ENCODE measurements around the gene MAMLD1. TPM values are rescaled to one million over a fixed set of nuclear protein-coding genes. Genes with fewer than 3 reads are reported as not detected.

MAMLD1 gene
- total RNA-seq, 1 donor from 2014 or later: 2.6 TPM

GRCh38 chrX:150375243-150375770, 12.2 kb downstream of the MAMLD1 start:
- H3K27ac ChIP-seq (ENCODE audit: low read depth, low read length): no peak overlapping the region
- H3K4me1 ChIP-seq (ENCODE audit: control insufficient read depth in 3 of 3, insufficient read depth in 3 of 3, low read length in 3 of 3): peaks cover 3 to 18% (median 6%) of the 10 kb centered on the region in 3 donors
- H3K9me3 ChIP-seq (ENCODE audit: control insufficient read depth in 3 of 3, low read length in 3 of 3): no peaks in the 10 kb centered on the region
- H3K27me3 ChIP-seq (ENCODE audit: control insufficient read depth in 3 of 3, insufficient read depth in 3 of 3, low read length in 3 of 3): no peaks in the 10 kb centered on the region
- no peak overlapping the region for H3K4me3 ChIP-seq (ENCODE audit: low read length in 3 of 3)
- H3K9ac ChIP-seq (ENCODE audit: low read depth in 1 of 3, low read length in 3 of 3): no peak overlapping the region
- no peaks in the 10 kb centered on the region for H3K36me3 ChIP-seq (ENCODE audit: control insufficient read depth in 3 of 3, insufficient read depth in 3 of 3, low read length in 3 of 3)

- no peaks in the 10 kb centered on the region for H3K36me3 ChIP-seq (ENCODE audit: control insufficient read depth in 3 of 3, insufficient read depth in 3 of 3, low read length in 3 of 3)
- H3K4me3 ChIP-seq (ENCODE audit: low read length in 3 of 3): no peak overlapping the region
- H3K9me3 ChIP-seq (ENCODE audit: control insufficient read depth in 3 of 3, low read length in 3 of 3): no peaks in the 10 kb centered on the region
- H3K9ac ChIP-seq (ENCODE audit: low read depth in 1 of 3, low read length in 3 of 3): no peak overlapping the region
- peaks cover 0 to 14% (median 3%) of the 10 kb centered on the region in 3 donors for H3K4me1 ChIP-seq (ENCODE audit: control insufficient read depth in 3 of 3, insufficient read depth in 3 of 3, low read length in 3 of 3)
- no peak overlapping the region for H3K27ac ChIP-seq (ENCODE audit: low read depth, low read length)
- no peaks in the 10 kb centered on the region for H3K27me3 ChIP-seq (ENCODE audit: control insufficient read depth in 3 of 3, insufficient read depth in 3 of 3, low read length in 3 of 3)
These were observed 13.9 kb downstream of the MAMLD1 start for GRCh38 chrX:150377005-150377404.

GRCh38 chrX:150405006-150405405, 41.9 kb downstream of the MAMLD1 start:
- Histone ChIP-seq H3K4me1 (ENCODE audit: control insufficient read depth in 3 of 3, insufficient read depth in 3 of 3, low read length in 3 of 3) (peaks cover 0 to 21% (median 3%) of the 10 kb centered on the region in 3 donors), H3K9ac (ENCODE audit: low read depth in 1 of 3, low read length in 3 of 3) (no peak overlapping the region), H3K9me3 (ENCODE audit: control insufficient read depth in 3 of 3, low read length in 3 of 3) (no peaks in the 10 kb centered on the region), H3K4me3 (ENCODE audit: low read length in 3 of 3) (no peak overlapping the region), H3K36me3 (ENCODE audit: control insufficient read depth in 3 of 3, insufficient read depth in 3 of 3, low read length in 3 of 3) (no peaks in the 10 kb centered on the region), H3K27me3 (ENCODE audit: control insufficient read depth in 3 of 3, insufficient read depth in 3 of 3, low read length in 3 of 3) (no peaks in the 10 kb centered on the region), H3K27ac (ENCODE audit: low read depth, low read length) (no peak overlapping the region)

GRCh38 chrX:150405576-150405975, 42.5 kb downstream of the MAMLD1 start:
- peaks cover 0 to 23% (median 3%) of the 10 kb centered on the region in 3 donors for H3K4me1 ChIP-seq (ENCODE audit: control insufficient read depth in 3 of 3, insufficient read depth in 3 of 3, low read length in 3 of 3)
- H3K36me3 ChIP-seq (ENCODE audit: control insufficient read depth in 3 of 3, insufficient read depth in 3 of 3, low read length in 3 of 3): no peaks in the 10 kb centered on the region
- H3K9me3 ChIP-seq (ENCODE audit: control insufficient read depth in 3 of 3, low read length in 3 of 3): no peaks in the 10 kb centered on the region
- H3K9ac ChIP-seq (ENCODE audit: low read depth in 1 of 3, low read length in 3 of 3): no peak overlapping the region
- no peak overlapping the region for H3K27ac ChIP-seq (ENCODE audit: low read depth, low read length)
- H3K27me3 ChIP-seq (ENCODE audit: control insufficient read depth in 3 of 3, insufficient read depth in 3 of 3, low read length in 3 of 3): no peaks in the 10 kb centered on the region
- no peak overlapping the region for H3K4me3 ChIP-seq (ENCODE audit: low read length in 3 of 3)

- Histone ChIP-seq H3K9me3 (ENCODE audit: control insufficient read depth in 3 of 3, low read length in 3 of 3) (no peaks in the 10 kb centered on the region), H3K9ac (ENCODE audit: low read depth in 1 of 3, low read length in 3 of 3) (no peak overlapping the region), H3K27me3 (ENCODE audit: control insufficient read depth in 3 of 3, insufficient read depth in 3 of 3, low read length in 3 of 3) (no peaks in the 10 kb centered on the region)
These were observed 43.5 kb downstream of the MAMLD1 start for GRCh38 chrX:150406596-150406995.

GRCh38 chrX:150408007-150408406, 44.9 kb downstream of the MAMLD1 start:
- Histone ChIP-seq H3K27ac (ENCODE audit: low read depth, low read length) (no peak overlapping the region), H3K27me3 (ENCODE audit: control insufficient read depth in 3 of 3, insufficient read depth in 3 of 3, low read length in 3 of 3) (no peaks in the 10 kb centered on the region), H3K36me3 (ENCODE audit: control insufficient read depth in 3 of 3, insufficient read depth in 3 of 3, low read length in 3 of 3) (no peaks in the 10 kb centered on the region), H3K4me1 (ENCODE audit: control insufficient read depth in 3 of 3, insufficient read depth in 3 of 3, low read length in 3 of 3) (peaks cover 0 to 28% (median 7%) of the 10 kb centered on the region in 3 donors), H3K4me3 (ENCODE audit: low read length in 3 of 3) (no peak overlapping the region), H3K9ac (ENCODE audit: low read depth in 1 of 3, low read length in 3 of 3) (no peak overlapping the region), H3K9me3 (ENCODE audit: control insufficient read depth in 3 of 3, low read length in 3 of 3) (no peaks in the 10 kb centered on the region)

More at GRCh38 chrX:150406596-150406995, 43.5 kb downstream of the MAMLD1 start:
- H3K4me3 ChIP-seq (ENCODE audit: low read length in 3 of 3): no peak overlapping the region
- H3K27ac ChIP-seq (ENCODE audit: low read depth, low read length): no peak overlapping the region
- peaks cover 0 to 28% (median 6%) of the 10 kb centered on the region in 3 donors for H3K4me1 ChIP-seq (ENCODE audit: control insufficient read depth in 3 of 3, insufficient read depth in 3 of 3, low read length in 3 of 3)
- H3K36me3 ChIP-seq (ENCODE audit: control insufficient read depth in 3 of 3, insufficient read depth in 3 of 3, low read length in 3 of 3): no peaks in the 10 kb centered on the region

- no peak overlapping the region for H3K27ac ChIP-seq (ENCODE audit: low read depth, low read length)
- no peaks in the 10 kb centered on the region for H3K27me3 ChIP-seq (ENCODE audit: control insufficient read depth in 3 of 3, insufficient read depth in 3 of 3, low read length in 3 of 3)
- peaks cover 0 to 28% (median 7%) of the 10 kb centered on the region in 3 donors for H3K4me1 ChIP-seq (ENCODE audit: control insufficient read depth in 3 of 3, insufficient read depth in 3 of 3, low read length in 3 of 3)
- H3K36me3 ChIP-seq (ENCODE audit: control insufficient read depth in 3 of 3, insufficient read depth in 3 of 3, low read length in 3 of 3): no peaks in the 10 kb centered on the region
- no peak overlapping the region for H3K9ac ChIP-seq (ENCODE audit: low read depth in 1 of 3, low read length in 3 of 3)
- no peak overlapping the region for H3K4me3 ChIP-seq (ENCODE audit: low read length in 3 of 3)
- no peaks in the 10 kb centered on the region for H3K9me3 ChIP-seq (ENCODE audit: control insufficient read depth in 3 of 3, low read length in 3 of 3)
These were observed 45.4 kb downstream of the MAMLD1 start for GRCh38 chrX:150408561-150408960.

- no peaks in the 10 kb centered on the region for H3K27me3 ChIP-seq (ENCODE audit: control insufficient read depth in 3 of 3, insufficient read depth in 3 of 3, low read length in 3 of 3)
- H3K9ac ChIP-seq (ENCODE audit: low read depth in 1 of 3, low read length in 3 of 3): no peak overlapping the region
- peaks cover 0 to 28% (median 7%) of the 10 kb centered on the region in 3 donors for H3K4me1 ChIP-seq (ENCODE audit: control insufficient read depth in 3 of 3, insufficient read depth in 3 of 3, low read length in 3 of 3)
- H3K4me3 ChIP-seq (ENCODE audit: low read length in 3 of 3): no peak overlapping the region
- no peaks in the 10 kb centered on the region for H3K9me3 ChIP-seq (ENCODE audit: control insufficient read depth in 3 of 3, low read length in 3 of 3)
- H3K36me3 ChIP-seq (ENCODE audit: control insufficient read depth in 3 of 3, insufficient read depth in 3 of 3, low read length in 3 of 3): no peaks in the 10 kb centered on the region
- no peak overlapping the region for H3K27ac ChIP-seq (ENCODE audit: low read depth, low read length)
These were observed 46.4 kb downstream of the MAMLD1 start for GRCh38 chrX:150409486-150409885.

GRCh38 chrX:150409964-150410363, 46.8 kb downstream of the MAMLD1 start:
- H3K9me3 ChIP-seq (ENCODE audit: control insufficient read depth in 3 of 3, low read length in 3 of 3): no peaks in the 10 kb centered on the region
- no peak overlapping the region for H3K9ac ChIP-seq (ENCODE audit: low read depth in 1 of 3, low read length in 3 of 3)
- no peaks in the 10 kb centered on the region for H3K27me3 ChIP-seq (ENCODE audit: control insufficient read depth in 3 of 3, insufficient read depth in 3 of 3, low read length in 3 of 3)
- H3K4me3 ChIP-seq (ENCODE audit: low read length in 3 of 3): no peak overlapping the region
- no peak overlapping the region for H3K27ac ChIP-seq (ENCODE audit: low read depth, low read length)
- H3K36me3 ChIP-seq (ENCODE audit: control insufficient read depth in 3 of 3, insufficient read depth in 3 of 3, low read length in 3 of 3): no peaks in the 10 kb centered on the region
- peaks cover 0 to 28% (median 7%) of the 10 kb centered on the region in 3 donors for H3K4me1 ChIP-seq (ENCODE audit: control insufficient read depth in 3 of 3, insufficient read depth in 3 of 3, low read length in 3 of 3)

- Histone ChIP-seq H3K27ac (ENCODE audit: low read depth, low read length) (no peak overlapping the region), H3K36me3 (ENCODE audit: control insufficient read depth in 3 of 3, insufficient read depth in 3 of 3, low read length in 3 of 3) (no peaks in the 10 kb centered on the region), H3K4me3 (ENCODE audit: low read length in 3 of 3) (no peak overlapping the region), H3K27me3 (ENCODE audit: control insufficient read depth in 3 of 3, insufficient read depth in 3 of 3, low read length in 3 of 3) (no peaks in the 10 kb centered on the region), H3K9ac (ENCODE audit: low read depth in 1 of 3, low read length in 3 of 3) (no peak overlapping the region), H3K9me3 (ENCODE audit: control insufficient read depth in 3 of 3, low read length in 3 of 3) (no peaks in the 10 kb centered on the region), H3K4me1 (ENCODE audit: control insufficient read depth in 3 of 3, insufficient read depth in 3 of 3, low read length in 3 of 3) (peaks cover 0 to 22% (median 5%) of the 10 kb centered on the region in 3 donors)
These were observed 47.4 kb downstream of the MAMLD1 start for GRCh38 chrX:150410513-150410912.

All from skeletal muscle tissue (tissue), 4 donors.